ENCODE measurements around the gene CD6. TPM values are rescaled to one million over a fixed set of nuclear protein-coding genes. Genes with fewer than 3 reads are reported as not detected.
A peak's percentile ranks its signal among the peaks of the same experiment; 100 is the strongest.

CD6 gene
- total and polyA plus RNA-seq, 8 donors = 1.1 to 2.8 (median 1.4) TPM; not detected in 2

DNA sequence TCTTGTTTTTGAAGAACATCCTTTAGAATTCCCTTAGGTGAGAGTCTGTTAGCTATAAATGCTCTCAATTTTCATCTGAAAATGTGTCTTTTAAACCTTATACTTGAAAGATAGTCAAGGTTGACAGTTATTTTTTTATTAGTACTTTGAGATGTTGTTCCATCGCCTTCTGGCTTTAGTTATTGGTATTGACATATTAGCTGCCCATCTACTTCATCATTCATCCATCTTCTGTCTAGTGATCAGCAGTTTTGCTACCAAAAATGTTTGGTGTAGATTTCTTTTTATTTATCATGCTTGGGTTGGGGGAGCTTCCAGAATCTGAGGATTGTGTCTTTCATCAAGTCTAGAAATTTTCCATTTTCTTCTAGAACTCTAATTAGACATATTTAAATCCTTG lies 3.3 kb upstream of the CD6 start:
- DNase-seq = no peak
- H3K9me3 ChIP-seq = no peaks in the 10 kb centered on the region
- WGBS, 5 donors = 42 to 100% (median 95%) methylated on average over 1 of the region's 1 CpG

DNA sequence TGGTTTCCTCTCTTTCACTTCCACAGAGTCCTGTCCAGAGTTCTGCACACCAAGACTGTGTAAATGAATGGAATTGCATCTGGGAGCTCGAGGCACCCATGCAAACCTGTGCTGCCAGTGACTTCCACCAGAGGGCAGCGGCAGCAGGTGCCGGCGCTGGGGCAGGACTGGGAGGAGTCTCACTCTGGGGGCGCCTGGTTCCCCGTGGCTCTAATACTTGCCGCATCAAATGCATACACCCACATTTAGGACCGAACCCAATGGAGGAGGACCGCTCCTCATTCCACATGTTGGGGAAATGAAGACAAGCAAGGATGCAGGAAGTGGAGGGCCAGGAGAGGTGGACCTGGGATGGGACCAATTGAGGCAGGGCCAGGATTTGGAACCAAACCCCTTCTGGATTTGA lies 1.1 kb upstream of the CD6 start:
- Histone ChIP-seq H3K36me3 (no peaks in the 10 kb centered on the region), H3K4me3 (no peak overlapping the region), H3K27me3 (no peaks in the 10 kb centered on the region), H3K27ac (no peak overlapping the region), H3K9me3 (no peaks in the 10 kb centered on the region), H3K4me1 (peaks cover 0 to 18% (median 3%) of the 10 kb centered on the region in 4 donors)
- intact Hi-C loops (cut with DNase I; ENCODE audit: low total_unique reads) = no loop called here
- DNase-seq = peak; percentile 79
- TF ChIP-seq, protein P1, sequence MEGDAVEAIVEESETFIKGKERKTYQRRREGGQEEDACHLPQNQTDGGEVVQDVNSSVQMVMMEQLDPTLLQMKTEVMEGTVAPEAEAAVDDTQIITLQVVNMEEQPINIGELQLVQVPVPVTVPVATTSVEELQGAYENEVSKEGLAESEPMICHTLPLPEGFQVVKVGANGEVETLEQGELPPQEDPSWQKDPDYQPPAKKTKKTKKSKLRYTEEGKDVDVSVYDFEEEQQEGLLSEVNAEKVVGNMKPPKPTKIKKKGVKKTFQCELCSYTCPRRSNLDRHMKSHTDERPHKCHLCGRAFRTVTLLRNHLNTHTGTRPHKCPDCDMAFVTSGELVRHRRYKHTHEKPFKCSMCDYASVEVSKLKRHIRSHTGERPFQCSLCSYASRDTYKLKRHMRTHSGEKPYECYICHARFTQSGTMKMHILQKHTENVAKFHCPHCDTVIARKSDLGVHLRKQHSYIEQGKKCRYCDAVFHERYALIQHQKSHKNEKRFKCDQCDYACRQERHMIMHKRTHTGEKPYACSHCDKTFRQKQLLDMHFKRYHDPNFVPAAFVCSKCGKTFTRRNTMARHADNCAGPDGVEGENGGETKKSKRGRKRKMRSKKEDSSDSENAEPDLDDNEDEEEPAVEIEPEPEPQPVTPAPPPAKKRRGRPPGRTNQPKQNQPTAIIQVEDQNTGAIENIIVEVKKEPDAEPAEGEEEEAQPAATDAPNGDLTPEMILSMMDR (IDR thresholded peaks at IDR 0.05) = peak in 5 of 7 experiments; percentile 85 to 93 (median 88)
- TF ChIP-seq EP300 (IDR thresholded peaks at IDR 0.05) = no peak
- TF ChIP-seq POLR2A (IDR thresholded peaks at IDR 0.05) = no peak
- no peak for TF ChIP-seq POLR2AphosphoS5 (IDR thresholded peaks at IDR 0.05)
- WGBS, 5 donors = 11 to 20% (median 14%) methylated on average over 9 of the region's 9 CpGs

More for the DNA sequence above, 3.3 kb upstream of the CD6 start:
- TF ChIP-seq POLR2AphosphoS5 (IDR thresholded peaks at IDR 0.05) (no peak), POLR2A (IDR thresholded peaks at IDR 0.05) (no peak)
- TF ChIP-seq, protein P1 (IDR thresholded peaks at IDR 0.05) = no peak
- Histone ChIP-seq H3K4me3 (no peak overlapping the region), H3K27ac (no peak overlapping the region), H3K36me3 (no peaks in the 10 kb centered on the region), H3K27me3 (no peaks in the 10 kb centered on the region), H3K4me1 (peaks cover 0 to 16% (median 3%) of the 10 kb centered on the region in 4 donors)
- intact Hi-C loops (cut with DNase I; ENCODE audit: low total_unique reads) = no loop called here

DNA sequence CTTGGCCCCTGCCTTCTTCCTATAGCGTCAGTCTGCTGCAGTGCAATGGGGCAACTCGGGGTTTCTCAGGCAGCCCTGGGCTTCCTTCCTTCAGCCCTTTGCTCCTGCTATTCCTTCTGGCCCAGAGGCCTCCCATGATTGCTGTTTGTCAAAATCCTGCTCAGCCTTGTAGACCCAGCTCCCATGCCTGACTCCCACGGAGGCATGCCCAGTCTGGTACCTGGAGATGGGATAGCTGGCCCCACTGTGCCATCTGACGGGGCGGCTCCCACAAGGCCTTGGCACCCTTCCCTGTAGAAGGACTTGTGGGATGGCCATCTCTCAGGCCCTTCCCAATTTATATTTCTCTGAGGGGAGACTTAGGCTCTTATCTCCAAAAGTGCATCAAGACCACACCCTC lies 590 bp upstream of the CD6 start:
- no peak for DNase-seq
- no peak overlapping the region for H3K4me3 ChIP-seq
- intact Hi-C loops (cut with DNase I; ENCODE audit: low total_unique reads) = no loop called here
- H3K27me3 ChIP-seq = no peaks in the 10 kb centered on the region
- H3K4me1 ChIP-seq = peaks cover 0 to 18% (median 3%) of the 10 kb centered on the region in 4 donors
- no peak for TF ChIP-seq POLR2A (IDR thresholded peaks at IDR 0.05)
- TF ChIP-seq, protein P1 (IDR thresholded peaks at IDR 0.05) = no peak
- TF ChIP-seq POLR2AphosphoS5 (IDR thresholded peaks at IDR 0.05) = no peak
- no peak for TF ChIP-seq EP300 (IDR thresholded peaks at IDR 0.05)
- H3K9me3 ChIP-seq = no peaks in the 10 kb centered on the region
- H3K36me3 ChIP-seq = no peaks in the 10 kb centered on the region
- H3K27ac ChIP-seq = no peak overlapping the region
- 76 to 88% (median 81%) methylated on average over 5 of the region's 5 CpGs for WGBS, 5 donors

DNA sequence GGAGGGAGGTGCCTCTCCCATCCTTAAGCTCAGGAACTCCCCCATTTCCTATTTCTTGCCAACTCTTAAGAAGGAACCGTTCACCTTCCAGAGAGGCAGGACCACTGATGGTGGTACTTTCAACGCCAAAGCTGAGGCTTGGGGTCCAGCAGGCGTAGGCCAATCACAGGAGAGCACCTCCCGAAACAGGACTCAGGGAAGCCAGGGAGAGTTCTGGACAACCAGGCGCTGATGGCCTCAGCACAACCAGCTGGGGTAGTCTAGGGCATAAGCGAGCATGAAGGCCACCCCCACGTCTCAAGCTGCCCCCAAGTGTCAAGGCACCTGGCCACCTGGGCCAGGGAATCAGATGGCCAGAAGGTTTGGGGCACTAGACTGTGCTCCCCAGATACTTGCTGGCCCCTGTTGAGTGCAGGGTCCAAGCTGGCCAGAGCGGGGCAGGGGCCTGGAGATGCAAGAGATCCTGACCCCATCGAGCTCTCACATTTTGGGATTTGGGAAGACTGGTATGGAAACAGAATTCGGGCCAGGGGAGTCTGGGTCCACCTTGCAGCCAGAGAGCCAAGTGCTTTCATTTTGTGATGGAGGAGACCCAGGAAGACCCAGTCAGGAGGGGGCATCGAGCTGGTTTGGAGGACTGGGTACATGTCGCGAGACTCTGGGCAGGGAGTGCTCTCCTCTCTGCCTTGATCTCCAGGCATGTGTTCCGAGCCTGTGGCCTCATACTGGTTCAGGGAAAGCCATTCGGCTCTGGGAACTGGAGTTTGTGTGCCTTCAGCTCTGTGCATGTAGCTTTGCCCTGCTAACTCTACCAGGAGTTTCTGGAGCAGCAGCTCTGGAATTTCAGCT lies 926 bp downstream of the CD6 start:
- TF ChIP-seq EP300 (IDR thresholded peaks at IDR 0.05) = no peak
- no peak for TF ChIP-seq POLR2A (IDR thresholded peaks at IDR 0.05)
- TF ChIP-seq, protein P1 (IDR thresholded peaks at IDR 0.05) = no peak
- WGBS, 5 donors = 76 to 87% (median 82%) methylated on average over 10 to 15 of the region's 15 CpGs
- Histone ChIP-seq H3K36me3 (no peaks in the 10 kb centered on the region), H3K9me3 (no peaks in the 10 kb centered on the region), H3K27me3 (no peaks in the 10 kb centered on the region), H3K4me3 (peak overlapping the region; percentile 7 to 37 (median 28)), H3K4me1 (peaks cover 0 to 18% (median 3%) of the 10 kb centered on the region in 4 donors), H3K27ac (peak overlapping the region in 4 of 5 donors; percentile 10 to 68 (median 54))
- intact Hi-C loops (cut with DNase I; ENCODE audit: low total_unique reads) = no loop called here
- no peak for DNase-seq

All from stomach (tissue), 9 donors.